Stimulated activated CD4-positive, alpha-beta T cell treated with anti-CD3 and anti-CD28 coated beads, Interleukin-12 subunit alpha, Interleukin-12 subunit beta, amount 100 ng/mL, for 48 hours (primary cell): ENCODE results near the gene TMEM151B.

Experiments used
- DNase-seq, 3 donors: peaks; one replicate each; pipeline ENCODE4 v3.0.0-alpha.2; 2020; ENCODE audit warnings: low read depth in 2 of 3, low spot score in 1 of 3

The TMEM151B gene

DNA sequence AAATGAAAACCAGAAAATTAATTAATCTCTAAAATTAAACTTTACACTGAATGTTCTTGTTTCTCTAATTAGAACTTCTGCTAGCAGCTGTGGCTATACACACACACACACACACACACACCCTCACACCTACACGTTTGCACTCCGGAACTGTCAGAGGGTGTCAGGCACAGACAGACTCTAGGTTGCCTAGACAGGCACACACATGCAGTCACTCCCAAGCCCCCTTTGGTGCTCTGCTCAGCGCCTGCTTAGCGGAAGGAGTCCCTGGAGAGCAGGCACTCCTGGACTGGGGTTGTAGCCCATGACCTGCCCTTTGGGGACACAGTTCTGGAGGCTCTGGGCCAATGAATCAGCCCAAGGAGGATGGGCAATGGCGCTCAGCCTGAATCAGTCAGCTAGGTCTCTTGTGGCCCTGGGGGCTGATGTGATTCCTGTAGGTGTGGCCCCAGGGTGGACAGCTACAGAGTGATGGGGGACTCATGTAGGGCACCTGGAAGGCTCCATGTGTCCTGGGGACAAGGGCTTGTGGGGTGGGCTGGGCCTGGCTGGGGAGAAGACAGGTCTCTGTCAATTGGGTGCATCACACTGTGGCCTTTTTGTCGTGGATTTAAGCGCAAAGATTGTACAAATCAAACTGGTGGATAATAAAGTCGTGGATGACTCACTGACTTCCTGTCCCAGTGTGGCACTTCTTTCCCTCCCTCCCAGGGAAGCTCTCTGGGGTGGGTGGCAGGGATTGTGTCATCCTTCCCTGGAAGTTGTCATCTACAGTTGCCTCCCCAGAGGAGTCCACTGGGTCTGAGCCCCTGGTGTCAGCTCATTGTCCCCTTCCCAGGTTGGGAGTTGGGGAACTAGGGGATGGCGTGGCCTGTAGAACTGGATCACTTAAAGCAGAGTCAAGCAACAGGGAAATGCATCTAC, 8.8 kb downstream of the TMEM151B start:
- DNase-seq: no peak

DNA sequence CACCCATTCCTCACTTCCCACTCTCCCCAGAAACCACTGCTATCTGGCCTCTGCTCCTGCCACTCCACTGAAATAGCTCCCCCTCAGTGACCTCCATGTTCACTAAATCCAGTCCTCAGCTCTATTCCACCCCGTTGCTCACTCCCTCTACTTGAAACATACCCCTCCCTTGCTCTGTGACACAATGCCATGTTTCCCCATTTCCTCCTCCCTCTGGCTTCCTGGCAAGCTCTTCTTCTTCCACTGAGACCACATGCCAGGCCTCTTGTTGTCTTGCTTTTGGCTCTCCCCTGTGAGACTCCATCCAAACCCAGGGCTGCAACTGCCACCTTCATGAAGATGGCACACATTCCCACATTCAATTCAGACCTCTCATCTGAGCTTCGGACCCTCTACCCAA, 13.9 kb downstream of the TMEM151B start:
- DNase-seq: no peak

DNA sequence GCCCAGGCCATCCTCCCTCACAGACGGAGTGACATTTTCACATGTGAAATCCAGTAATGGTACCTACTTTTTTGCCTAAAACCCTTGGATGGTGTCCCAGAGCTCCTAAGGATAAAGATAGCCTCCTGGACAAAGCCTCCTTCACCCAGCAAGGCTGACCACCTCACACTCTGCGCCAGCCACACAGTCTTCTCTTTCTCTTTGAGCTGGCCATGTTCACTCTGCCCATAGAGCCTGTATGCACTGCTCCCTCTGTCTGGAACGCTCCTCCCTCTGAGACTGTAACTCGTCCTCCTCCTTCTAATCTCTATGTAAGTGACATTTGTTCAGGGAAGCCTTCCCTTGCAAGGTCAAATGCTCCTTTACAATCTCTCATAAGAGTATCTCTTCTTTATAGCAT, 14.6 kb downstream of the TMEM151B start:
- DNase-seq: no peak

DNA sequence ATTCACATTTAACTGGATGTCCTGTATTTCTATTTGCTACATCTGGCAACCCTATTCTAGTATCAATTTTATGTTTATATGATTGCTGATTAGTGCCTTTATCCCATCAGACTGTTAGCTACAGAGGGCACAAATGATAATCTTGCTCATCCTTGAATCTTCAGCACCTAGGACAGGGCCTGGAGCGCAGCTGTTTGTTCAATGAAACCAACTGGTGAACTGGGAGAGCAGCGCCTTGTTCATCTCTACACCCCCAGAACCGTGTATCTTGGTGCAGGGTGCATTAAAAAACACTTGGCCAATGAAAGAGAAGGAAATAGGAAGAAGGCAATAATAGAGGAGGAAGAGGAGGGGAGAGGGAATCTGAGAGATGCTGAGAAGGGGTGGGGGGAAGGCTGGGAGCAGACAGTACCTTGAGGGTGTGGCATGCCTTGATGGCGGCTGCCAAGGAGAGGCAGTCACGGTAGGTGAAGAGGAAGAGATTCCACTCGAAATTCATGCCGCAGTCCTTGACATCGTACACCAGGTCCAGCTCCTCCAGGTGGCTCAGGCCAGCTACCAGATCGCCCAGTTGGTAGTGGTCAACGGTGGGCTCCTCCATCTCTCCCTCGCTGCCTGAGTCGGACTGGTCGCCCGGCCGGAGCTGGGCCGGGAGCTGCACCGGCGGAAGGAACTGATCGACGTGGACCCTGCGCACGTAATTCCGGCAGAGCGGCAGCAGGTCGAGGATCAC, 15.5 kb downstream of the TMEM151B start:
- no peak for DNase-seq

DNA sequence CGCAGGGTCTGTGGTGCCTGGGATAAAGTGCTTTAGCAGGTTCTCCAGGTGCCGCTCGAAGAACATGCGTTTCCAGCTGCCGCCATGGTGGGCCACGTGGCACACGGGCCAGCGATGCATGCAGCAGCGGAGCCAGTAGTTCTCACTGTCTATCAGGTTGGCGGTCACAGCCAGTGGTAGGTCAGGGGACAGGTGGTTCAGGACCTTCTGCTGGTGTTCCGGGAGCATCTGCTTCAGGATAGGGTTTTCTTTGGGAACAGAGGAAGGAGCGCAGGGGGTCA, 16.0 kb downstream of the TMEM151B start:
- DNase-seq: no peak

DNA sequence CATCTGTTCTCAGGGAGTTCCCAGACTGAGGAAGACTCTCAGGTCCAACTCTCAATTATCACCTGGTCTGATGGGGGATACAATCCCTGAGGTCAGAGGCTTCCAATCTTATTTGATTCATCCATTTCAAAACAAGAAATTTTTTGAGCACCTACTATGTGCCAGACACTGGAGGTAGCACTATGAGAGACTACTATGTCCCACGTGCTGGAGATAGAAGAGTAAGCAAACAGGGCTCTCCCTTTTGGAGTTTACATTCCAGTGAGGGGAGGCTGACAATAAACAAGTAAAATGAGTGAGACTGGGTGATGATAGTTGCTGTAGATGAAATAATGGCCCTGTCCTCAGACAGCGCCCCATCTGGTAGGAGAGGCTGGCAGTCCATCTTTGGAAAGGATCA, 16.5 kb downstream of the TMEM151B start:
- no peak for DNase-seq

DNA sequence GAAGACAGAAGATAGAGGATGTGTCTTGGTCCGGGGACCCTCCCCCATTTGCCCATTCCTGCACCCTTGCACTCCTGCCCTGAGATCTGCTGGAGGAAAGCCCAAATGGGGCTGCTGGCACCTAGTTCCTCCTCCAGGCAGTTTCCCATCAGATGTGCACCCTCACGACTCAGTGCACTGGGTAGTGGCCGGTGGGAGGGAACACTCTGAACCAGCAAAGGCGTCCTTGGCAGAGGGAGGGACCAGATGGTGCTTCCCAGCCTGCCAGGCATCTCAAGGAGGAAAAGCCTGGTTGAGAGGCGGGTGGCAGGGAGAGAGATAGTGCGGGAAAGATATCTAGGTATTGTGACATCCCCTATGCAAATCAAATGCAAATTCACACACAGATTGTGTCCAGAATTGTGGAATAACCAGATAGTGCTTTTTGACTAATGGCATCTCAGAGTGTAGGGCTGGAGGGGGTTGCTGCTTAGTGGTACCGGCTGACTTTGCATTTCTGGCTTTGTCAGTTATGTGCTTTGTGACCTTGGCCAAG, 19.5 kb downstream of the TMEM151B start:
- no peak for DNase-seq

DNA sequence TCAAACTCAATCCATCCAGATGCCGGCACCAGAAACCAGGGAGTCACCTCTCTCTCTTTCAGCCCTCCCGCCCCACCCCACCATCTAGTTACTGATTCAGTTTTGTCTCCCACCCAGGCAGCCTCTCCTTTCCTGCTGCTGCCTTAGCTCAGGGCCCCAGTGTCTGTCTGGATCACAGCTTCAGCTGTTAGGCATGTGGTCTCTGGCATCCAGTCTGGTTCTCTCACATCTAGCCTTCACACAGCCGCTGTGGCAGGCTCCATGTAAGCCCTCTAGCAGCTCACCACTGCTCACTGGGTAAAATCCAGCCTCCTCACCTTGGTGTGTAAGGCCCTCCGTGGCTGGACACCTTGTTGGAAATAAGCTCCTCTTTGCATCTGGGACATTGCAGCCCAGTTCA, 21.6 kb downstream of the TMEM151B start:
- DNase-seq: no peak

DNA sequence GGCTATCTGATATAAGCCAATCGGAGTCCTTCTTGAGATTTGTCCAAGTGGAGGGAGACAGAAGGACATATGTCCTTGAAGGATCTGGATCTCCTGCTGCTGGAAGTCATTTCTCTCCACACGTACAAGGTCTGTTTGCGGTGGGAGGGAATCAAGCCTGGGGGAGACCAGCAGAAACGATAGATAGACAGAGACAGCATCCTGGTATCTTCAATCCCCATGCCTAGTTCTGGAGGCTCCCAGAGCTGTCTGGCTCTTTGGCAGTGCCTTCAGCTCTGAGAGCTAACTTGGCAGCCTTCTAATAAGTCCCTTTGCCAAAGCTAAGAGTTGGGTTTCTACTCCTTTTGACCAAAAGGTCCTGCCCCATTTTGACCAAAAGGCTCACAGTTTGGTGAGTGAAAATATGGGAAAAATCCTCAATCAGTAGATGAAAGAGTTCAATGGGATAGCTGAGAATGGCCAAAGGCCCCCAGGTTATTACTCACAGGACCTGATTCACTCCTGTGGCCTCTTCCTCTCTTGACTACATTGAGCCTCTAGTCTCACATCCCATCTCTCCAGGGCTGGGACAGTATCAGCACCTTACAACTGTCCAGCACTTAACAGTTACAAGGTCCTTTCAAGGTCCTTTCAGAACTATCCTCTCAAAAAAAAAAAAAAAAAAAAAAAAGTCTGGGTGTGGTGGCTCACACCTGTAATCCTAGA, 22.6 kb downstream of the TMEM151B start:
- no peak for DNase-seq

DNA sequence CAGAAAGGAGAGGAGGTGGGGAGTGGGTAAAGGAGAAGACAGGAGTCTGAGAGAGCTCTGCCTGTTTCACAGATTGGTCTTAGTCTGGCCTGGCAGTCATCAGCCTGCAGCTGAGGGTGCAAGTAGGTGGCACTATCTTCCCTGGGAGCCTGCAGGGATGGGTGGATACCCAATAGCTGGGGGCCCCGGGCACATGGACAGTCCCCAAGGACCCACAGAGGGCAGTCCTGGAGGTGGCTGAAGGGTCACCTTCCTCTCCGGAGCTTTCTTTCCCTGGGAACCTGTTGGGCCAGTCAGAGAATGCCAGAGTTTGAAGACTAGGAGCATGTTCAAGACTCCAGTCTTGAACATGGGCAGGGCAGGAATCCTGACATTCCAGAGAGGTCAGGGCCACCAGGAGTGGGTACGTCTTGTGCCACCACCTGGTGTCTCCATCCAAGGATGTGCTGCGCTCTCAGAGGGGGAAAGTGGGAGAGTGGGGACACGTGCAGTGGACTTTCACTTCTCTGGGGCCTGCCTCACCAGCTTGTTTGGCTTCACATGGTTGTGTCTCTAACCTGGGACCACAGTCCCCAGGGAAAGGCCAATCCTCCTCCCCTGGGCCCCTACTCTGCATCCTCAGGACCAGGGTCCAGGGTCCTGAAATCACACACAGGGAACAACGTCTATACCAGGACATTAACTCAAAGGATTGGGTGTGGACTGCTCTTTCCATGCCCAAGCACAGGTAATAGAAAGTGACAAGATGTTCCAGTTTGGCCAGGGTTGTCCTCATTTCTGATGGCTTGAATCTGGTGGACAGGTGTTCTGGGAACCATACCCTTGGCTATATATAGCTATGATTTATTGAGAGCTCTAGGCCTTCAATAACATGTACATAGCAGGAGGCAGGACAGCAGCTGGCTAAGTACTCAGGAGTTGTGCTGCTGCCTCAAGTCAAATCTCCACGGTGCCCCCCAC, 24.9 kb downstream of the TMEM151B start:
- DNase-seq: no peak

DNA sequence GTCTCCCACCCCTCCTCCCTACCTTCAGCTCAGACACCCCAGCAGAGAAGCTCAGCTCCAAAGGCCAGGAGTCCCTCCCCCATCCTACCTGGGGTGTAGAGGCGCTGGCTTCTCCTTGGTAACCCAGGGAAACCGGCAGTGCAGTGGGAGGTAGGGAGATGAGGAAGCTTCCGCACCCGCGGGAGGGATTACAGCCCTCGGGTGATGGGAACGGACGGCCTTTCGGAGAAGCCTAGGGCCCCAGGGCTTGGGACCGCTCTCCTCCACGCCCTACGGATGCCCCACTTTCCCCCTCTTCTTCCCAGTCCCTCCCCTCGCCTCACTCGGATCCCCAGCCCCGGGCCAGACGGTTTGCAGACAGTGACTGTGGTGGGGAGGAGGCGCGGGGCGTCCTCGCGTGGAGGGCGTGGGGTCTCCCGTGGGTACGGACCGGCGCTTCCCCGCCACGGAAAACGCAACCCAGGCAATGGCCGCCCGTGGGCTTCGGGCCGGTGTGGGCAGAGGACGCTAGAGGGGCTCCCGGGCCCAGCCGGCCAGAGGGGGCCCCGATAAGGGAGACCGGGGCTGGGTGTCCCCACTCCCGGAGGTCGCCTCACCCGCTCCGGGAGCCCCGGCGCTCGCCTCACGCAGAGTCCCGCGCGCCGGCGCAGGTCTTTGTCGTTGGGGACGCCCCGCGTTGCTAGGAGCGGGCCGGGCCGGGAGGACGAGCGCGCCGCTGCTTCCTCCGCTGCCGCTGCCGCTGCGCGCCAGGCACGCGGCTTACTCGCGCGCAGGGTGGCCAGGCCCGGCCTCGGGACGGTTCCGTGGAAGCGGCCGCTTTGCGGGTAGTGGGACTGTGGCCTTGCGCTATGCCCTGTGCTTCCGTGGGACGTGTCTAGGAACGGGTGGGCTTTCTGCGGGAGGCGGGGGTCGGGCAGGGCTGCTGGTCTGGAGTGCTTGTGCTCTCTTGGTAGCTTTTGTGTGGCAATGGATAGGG, 27.1 kb downstream of the TMEM151B start:
- DNase-seq: peak; percentile 21 to 38 (median 21)

DNA sequence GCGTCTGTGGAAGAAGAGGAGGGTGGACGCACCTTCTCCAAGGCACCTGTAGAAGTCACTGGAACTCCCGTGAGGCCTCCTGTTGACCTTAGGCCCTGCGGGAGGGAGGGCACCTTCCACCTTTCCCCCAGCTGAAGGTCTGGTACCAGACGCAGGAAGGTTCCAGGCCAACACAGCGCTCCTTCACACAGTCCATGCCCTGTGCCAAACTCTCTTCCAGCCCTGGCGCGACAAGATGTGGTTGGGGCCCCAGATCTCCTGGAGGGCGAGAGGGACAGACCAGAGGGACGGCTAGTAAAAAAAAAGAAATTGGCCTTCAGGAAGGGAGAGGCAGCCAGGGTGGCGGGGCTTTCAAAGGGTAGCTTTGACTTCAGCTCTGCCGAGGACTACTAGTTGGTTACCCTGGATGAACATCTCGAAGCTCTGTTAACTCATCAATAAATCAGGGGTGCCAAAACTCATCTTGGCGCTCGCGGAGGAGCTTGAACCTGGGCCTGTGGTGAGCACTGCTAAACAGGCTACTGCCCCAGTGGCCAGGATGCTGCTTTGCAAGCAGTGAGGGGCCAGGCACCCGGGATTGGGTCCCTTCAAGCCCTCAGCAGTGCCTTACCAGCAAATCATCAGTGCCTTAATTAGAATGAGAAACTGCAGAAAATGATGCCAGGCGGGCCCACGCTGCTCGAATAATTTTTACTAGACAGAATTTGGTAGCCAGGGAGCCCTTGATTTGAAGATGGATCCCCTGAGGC, 28.0 kb downstream of the TMEM151B start:
- DNase-seq: no peak

DNA sequence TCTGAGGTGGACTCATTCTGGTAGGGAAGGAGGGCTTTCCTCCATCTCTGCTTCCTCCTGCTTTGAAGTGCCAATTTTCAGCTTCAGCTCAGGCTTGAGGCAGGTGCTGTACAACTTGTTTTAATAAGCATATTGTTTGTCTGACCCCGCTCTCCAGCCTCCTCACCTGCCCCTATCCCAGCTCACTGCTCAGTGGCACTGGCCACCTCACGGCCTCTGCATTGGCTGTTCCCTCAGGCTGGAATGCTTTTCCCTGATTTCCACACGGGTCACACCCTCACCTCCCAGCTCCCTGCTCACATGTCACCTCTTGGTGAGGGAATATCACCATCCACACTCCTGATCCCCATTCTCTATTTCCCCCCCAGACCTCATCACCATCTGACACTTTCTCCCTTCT, 28.6 kb downstream of the TMEM151B start:
- DNase-seq: no peak

DNA sequence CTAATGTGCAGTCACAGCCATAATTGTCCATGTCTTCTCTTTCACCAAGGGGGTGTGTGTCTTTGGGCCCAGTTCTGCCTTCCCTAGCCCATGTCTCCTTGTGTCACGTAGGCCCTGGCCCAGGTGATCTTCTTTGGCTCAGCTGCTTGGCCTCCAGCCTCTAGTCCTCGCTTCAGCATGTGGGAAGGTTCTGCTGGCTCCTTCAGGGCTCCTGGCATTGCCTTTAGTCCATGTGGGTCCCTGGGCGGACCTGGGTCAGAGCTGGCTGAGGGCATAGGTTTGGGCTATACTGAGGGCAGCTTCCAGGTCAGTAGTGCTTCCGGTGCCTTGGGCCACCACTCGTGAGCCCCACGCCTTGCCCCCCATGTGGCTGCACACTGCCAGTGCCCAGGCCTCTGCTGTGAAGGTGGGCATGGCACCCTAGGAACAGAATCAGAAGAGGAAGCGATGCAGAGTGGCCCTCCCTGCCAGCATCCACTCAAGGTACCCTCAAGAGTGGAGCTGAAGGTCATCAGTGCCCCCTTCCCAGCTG, 30.1 kb downstream of the TMEM151B start:
- no peak for DNase-seq

DNA sequence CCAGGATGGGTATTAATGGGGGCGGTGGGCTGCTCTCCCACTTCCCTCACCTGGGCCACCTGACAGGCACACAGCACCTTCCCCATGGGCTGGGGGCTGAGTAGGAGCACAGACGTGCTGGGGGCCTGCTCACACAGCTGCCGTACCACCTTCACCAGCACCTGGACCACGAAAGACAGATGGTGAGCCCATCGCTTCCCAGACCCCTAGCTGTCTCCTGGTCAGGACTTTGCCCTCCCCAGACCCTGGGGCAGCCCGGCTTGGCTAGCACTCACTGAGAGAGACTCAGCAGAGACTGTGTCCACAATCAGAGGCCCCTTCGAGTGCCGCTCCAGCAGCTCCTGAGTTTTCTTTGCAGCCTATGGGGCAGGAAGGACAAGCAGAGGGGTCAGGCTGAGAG, 30.9 kb downstream of the TMEM151B start:
- no peak for DNase-seq

DNA sequence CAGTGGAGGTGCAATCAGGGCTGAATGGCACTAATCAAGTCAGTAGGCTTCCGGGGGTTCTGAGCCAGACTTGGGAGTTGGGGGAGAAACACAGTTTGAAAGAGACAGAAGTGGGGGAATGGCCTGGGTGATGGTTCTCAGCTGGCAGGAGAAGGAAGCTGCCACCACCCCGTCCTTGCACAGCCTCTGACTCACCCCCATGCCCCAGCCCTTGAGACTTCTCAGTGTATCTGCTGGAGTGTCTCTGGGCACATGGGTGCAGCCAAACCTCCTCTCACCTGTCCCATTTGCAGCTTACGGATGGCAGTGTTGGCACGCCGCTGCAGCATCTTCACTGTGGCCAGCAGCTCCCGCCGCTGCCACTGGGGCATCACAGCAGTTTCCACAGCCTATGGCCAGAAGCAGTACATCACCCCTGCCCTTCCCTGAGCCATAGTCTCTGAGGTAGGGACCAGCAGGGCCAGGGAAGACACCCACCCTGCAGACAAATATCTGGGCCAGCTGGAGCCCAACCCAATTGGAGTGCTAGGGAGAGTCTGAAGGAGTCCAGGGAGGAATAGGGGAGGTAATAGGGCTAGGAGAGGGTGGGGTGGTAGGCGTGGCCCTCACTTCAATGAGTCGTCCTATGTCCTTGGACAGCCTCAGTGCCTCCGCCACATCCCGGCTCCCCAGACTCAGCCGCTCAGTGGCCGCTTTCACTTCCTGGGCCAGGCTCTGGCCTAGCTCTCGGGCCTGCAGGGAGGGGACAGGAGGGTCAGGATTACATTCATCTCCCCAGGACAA, 31.7 kb downstream of the TMEM151B start:
- no peak for DNase-seq

DNA sequence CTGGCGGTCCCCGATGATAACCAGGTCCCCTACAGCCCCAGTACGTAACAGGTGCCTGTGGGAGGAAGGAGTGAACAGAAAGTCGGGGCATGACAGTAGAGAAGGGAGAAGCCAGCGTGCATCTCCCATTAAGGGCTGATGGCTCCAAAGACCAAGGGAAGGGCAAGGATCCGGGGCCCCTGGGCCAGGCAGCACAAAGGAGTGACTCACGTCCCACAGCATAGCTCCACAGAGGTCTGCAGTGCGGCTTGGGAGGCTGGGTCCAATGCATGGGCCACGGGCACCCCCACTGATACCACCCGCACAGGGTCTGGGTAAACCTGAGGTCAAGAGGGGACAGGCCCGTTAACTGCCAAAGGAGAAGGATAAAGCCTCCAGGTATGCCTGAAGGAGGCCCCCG, 32.6 kb downstream of the TMEM151B start:
- DNase-seq: no peak

DNA sequence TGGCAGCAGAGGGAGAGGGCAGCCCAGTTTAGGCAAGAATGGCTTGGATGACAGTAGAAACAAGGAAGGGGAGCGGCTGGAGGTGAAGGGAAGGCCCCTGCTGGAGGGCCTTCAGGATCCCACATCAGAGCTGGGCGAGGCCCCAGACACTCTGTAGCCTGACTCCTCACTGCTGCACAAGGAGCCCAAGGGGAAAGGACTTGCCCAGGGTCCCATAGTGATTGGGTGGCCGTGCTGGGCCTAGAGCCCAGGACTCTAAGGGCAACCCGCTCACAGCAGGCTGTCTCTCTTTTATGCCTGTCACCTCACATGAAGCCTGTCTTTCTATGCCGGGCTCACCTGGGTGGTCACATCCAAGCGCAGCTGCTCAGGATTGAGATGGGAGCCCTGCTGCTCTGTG, 33.6 kb downstream of the TMEM151B start:
- no peak for DNase-seq
